GM18517 (cell line): ENCODE results near the gene BRIP1.
"Not testable (repeated sequence)": the region's sequence is repeated elsewhere in the genome, so short reads cannot be mapped to it uniquely, and the experiment has no call there.

Source experiments
- ATAC-seq: cut with Tn5 transposase; IDR thresholded peaks from one replicate; pipeline ENCODE4 v1.9.1; 2021; ENCODE audit warnings: mild to moderate bottlenecking, moderate library complexity; ENCODE audit not compliant: unreplicated experiment

The BRIP1 gene

DNA sequence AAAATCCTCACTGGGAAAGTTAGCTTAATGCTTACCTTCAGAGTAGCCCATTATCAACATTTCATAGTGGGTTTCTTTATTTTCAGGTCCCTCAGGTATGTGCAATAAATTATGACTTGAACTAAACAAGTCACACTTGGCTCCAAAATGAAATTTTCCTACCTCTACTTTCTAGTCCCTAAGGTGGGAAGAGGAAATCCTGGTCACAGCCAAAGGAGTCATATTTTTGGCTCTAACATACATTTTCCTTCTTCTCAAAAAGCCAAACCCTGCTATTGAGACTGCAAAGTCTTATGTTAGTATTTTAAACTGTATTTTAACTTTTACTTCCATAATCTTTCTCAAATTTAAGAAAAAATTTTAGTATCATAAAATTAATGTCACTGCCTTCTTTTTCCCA is 128.9 kb downstream of the BRIP1 start:
- ATAC-seq: no peak

DNA sequence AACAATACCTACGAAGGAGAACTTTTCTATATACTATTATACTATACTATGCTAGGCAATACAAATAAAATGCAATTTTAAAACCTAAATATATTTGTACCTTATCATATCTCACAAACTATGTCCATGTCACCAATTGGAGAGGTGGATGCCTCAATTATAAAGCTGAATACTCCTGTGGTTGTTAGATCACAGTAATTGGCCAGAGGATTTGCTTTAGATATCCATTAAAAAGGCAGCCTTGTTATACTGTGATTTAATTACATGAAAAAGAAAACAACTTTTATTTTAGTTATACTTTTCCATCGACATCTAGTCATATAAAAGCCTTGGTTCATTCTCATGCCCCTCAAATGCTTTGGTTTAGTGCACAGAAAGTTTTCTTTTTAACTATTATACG is 129.3 kb downstream of the BRIP1 start:
- no peak for ATAC-seq

DNA sequence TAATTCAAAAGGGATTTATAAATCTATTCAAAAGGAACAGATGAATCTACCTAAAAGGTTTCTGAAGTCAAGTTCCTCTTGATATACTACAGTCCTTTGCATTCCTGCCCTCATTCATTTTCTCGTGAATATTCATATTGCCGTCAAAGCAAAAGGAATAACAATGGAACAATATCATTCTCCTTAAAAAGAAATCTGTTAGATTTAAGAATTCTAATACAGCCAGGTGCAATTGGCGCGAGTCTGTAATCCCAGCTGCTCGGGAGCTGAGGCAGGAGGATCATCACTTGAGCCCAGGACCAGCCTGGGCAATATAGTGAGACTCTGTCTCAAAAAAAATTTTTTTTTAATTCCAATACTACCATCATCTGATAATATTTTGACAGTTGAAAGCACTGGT is 130.3 kb downstream of the BRIP1 start:
- no peak for ATAC-seq

DNA sequence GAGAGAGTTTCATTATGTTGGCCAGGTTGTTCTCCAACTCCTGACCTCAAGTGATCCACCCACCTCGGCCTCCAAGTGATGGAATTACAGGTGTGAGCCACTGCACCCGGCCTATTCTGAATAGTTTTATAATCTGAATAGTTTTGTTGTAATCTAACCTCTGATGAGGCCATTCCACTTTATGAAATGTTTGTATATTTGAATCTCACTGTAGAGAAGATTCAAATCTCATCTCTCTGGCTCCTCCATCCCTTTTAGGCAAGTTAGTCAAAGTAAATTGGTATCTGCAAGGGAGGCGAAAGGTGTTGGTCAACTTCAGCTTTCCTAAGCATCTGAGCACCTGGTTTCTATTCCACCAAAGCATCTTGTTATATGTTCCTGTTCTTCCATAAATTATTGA is 131.2 kb downstream of the BRIP1 start:
- no peak for ATAC-seq

DNA sequence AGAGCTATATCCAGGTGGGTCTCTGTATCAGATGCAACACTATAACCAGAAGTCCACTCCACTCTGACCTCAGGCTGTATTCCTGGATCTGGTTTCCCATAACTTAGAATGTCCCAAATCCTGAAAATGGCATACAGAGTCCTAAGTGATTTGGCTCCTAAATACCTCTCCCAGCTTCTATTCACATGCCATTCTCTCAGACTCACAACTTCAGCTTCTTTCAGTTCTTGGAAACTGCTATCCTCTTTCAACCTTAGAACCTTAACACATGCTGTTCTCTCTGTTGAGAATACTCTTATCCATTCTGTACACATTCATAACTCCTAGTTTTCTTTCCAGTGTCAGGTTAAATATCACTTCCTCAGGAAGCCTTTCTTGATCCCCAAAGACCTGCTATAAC is 132.0 kb downstream of the BRIP1 start:
- no peak for ATAC-seq

DNA sequence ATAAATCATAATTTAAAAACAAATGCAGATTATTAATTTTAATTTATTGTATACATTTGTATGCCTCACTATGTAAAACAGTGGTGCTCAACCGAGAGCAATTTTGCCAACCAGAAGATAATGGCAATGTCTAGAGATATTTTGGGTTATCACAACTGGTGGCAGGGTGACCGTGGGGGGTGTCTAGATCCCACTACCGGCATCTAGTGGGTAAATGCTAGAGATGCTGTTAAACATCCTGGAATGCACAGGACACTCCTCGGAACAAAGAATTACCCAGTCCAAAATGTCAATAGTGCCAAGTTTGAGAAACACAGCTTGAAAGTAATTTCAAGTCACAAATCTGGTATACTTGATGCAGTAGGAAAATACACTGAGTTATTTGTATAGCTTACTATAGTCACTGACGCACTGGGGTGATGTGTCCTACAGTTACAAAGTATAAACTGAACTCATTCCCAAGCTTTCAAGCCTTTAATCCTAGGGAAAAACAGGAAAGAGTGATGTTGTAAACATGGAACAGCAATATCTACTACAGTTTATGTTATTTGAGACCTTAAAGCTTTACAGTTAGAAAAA is 133.5 kb downstream of the BRIP1 start:
- ATAC-seq: no peak

DNA sequence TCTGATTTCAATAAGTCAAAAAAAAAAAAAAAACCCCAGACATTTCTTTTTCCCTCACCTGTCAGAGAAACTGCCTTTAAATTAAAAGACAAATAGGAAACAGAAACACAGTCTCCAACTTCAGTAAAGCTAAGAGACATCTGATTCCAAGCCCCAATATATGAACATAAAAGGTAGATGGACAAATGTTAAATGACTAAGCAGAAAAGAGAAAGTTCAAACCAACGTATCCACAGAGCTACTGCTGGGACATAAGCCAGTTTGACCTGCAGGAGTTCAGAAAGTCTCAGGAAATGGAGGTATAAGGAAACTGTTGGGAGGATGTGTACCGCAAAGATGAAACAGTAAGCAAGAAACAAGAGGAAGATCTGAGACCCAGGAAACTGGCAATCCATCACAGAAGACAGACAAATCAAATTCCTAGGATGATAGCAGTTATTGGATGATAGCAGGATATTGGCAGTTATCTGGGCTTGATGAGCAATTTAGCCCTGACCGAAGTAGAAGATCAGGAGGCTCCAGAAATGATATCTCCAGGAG is 135.0 kb downstream of the BRIP1 start:
- ATAC-seq: no peak

DNA sequence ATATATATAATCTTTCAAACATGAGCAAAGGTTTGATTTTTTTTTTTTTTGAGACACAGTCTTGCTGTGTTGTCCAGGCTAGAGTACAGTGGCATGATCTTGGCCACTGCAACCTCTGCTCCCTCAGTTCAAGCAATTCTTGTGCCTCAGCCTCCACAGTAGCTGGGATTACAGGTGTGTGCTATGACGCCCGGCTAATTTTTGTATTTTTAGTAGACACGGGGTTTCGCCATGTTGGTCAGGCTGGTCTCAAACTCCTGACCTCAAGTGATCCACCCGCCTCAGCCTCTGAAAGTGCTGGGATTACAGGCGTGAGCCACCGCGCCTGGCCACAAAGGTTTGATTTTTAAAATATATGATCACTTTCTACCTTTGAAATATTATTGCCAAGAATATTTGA is 135.5 kb downstream of the BRIP1 start:
- ATAC-seq: not testable (repeated sequence)

DNA sequence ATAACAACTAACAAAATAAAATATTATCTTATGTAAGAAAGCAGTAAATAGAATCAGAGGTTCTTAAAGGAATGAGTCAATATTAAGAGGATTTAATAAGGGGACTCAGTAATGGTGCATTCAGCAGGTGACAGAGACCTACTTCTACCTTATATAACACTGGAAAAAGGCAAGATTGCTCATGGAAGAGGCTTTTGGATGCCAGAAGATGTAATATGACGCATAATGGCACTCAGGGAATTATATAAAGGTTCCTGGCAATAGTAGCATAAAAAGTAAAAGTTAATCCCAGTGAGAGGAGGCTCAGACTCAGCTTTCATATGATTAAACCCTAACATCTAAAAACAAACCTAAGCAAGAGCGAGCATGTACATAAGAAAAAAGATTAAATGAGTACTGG is 136.4 kb downstream of the BRIP1 start:
- no peak for ATAC-seq

DNA sequence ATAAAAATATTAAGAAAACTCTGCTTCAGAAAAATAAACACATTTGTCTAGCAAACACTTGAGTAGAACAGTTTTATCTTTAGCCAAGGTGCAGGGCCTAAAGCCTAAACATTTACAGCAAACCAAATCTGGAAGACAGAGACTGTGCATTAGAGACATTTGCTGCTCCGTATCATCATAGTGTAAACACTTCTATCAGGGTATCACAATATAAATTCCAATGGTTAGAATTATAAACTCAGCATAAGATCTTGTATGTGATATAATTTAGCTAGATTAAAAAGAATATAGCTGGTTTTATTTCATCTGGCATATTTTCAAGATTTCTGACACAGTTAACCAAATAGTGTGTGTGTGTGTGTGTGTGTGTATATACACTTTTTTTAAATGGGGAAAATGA is 138.6 kb downstream of the BRIP1 start:
- no peak for ATAC-seq

DNA sequence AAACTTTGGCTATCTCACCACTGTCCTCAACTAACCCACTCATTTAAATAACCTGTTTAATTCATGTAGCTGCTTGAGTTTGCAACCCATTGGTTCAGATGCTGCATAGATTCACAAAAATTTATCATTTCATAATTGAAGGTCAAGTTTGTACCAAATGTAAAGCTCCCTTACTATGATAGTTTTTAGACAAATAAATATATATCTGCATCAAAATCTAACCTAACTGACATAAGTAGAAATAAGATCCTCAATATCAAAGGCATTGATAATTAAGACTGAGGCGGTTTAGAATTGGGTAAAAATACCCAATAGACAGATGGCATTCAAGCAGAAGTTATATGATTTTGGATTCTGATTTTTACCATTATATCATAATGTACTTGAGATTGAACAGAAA is 139.4 kb downstream of the BRIP1 start:
- no peak for ATAC-seq

DNA sequence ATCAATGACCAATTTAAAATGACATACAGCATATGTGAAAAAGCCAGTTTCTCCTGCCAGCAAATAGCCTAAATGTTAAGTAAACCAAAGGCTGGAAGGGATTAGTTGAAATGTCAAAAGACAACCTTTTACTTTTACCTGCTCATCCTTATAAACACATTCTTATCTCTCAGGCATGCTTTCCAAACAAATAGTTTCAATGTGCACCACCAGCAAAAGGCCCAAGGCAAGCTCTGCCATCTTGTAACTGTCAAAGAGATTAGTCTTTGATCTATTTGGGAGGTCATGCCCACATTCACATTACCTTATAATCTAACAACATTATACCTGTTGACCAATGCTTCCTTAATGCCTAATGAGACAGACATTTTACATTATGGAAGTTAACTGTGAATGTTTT is 140.1 kb downstream of the BRIP1 start:
- no peak for ATAC-seq

DNA sequence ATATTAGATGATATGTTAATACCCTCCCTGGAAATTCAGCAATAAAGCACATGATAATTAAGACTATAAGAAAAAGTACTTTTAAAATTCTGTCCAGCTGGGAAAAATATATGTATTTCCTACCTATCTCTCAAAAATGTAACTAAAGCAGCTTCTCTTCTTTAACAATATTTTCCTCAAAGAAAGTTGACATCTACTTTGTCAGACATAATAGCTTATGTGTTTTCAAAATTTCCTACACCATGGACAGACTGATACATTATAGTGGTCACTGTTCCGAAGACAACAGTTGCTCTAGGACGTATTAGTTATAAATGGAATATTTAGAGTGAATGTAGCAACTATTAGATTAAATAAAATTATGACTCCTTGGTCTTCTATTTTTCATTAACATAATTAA is 140.9 kb downstream of the BRIP1 start:
- ATAC-seq: no peak

DNA sequence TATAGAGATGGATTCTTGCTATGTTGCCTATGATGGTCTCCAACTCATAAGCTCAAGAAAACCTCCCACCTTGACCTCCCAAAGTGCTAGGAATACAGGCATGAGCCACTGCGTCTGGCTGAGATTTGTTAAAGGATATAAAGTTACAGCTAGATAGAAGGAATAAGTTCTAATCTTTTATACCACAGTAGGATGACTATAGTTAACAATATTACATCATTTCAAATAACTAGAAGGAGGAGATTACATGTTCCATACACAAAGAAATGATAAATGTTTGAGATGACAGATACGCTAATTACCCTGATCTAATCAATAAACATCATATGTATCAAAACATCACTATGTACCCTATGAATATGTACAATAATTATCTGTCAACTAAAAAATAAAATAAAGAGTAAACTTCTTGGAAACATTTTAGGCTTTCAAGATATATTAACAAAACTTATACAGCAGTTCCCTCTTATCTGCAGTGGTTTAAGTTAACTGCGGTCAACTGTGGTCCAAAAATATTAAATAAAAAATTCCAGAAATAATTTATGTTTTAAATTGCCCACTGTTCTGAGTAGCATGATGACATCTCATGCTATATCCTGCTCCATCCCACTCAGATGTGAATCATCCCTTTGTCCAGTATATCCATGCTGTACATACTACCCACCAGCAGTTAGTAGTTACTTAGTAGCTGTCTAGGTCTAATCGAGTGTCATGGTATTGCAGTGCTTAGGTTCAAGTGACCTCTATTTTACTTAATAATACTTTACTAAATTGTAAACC is 143.1 kb downstream of the BRIP1 start:
- ATAC-seq: no peak

DNA sequence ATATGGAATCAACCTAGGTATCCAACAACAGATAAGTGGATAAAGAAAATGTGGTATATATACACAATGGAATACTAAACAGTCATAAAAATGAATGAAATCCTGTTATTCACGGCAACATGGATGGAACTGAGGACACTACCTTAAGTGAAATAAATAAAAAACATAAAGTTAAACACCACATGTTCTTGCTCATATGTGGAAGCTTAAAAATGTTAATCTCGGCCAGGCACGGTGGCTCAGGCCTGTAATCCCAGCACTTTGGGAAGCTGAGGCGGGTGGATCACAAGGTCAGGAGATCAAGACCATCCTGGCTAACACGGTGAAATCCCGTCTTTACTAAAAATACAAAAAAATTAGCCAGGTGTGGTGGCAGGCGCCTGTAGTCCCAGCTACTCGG is 144.1 kb downstream of the BRIP1 start:
- not testable (repeated sequence) for ATAC-seq

DNA sequence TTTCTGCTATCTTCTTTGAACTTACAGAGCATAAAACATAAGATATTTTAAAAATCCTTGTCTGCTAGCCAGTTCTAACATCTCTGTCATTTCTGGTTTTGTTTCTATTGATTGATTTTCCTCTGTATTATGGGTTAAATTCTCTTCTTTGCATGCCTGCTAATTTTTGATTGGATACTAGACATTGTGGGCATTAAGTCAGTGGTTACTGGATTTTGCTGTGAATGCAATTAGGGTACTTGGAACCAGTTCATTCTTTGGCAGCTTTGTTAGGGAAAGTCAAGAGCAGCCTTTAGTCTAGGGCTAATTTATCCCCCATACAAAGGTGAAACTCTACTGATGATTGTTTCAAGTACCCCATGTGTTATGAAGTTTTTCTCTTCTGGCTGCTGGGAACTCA is 145.3 kb downstream of the BRIP1 start:
- no peak for ATAC-seq

DNA sequence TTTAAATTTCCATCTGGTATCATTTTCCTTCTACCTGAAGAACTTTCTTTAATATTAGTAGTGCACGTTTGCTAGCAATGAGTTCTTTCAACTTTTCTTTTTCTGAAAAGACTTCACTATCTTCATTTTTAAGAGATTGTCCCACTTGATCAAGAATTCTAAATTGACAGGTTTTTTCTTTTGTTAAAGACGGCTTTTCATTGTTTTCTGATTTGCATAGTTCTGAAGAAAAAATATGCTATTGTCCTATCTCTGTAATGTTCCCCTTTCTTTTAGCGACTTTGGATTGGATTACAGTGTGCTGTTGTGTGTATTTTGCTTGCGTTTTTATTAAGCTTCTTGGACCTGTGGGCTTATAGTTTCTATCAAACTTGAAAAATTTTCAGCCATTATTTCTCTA is 146.0 kb downstream of the BRIP1 start:
- no peak for ATAC-seq

DNA sequence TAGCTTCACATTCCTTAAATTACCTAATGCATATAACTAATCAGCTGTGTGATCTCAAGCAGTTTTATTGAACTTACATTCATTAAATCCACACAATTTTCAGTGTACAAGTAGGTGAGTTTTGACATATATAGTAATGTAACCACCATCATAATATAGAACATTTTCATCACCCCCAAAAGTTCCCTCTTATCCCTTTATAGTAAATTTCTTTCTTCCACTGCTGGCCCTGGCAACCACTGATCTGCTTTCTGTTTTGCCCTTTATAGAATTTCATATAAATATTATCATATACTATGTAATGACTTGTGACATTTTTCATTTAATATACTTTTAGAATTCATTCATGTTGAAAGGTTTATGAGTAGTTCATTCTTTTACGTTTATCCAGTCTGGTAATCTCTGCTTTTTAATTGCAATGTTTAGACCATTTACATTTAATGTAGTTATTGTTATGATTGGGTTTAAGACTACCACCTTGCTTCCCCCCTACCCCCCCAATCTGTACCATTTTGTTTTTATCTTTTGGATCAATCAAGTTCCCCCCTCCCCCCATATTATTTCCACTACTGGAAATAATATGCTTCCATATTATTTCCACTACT is 147.0 kb downstream of the BRIP1 start:
- no peak for ATAC-seq

DNA sequence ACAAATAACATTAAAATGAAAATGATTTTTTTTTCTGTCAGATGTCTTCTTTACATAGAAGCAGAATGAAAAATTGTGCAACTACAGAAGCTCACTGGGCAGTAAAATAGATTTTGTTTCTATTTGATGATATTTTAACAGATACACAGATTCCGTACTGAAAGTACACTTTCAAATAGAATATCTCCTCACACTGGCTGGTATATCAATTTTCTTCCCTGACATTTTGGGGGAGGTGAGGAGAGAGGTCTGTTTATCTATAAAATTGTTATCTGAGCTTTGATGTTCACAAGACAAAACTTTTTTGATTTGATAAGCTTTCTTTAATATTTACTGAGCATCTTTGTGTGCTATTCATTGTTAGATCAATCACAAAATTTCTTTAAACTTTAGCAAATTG is 148.0 kb downstream of the BRIP1 start:
- no peak for ATAC-seq

DNA sequence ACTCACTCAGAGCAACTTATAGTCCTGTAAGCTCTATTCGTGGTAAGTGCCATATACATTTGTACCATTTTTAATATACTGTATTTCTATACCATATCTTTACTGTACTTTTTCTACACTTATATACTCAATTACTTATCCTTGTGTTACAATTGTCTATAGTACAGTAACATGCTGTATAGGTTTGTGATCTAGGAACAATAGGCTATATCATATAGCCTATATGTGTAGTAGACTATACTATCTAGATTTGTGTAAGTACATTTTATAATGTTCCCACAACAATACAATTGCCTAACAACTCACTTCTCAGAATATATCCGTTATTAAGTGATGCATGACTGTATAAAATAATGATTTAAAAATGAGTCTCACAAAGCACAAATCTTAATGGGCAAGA is 149.0 kb downstream of the BRIP1 start:
- no peak for ATAC-seq

DNA sequence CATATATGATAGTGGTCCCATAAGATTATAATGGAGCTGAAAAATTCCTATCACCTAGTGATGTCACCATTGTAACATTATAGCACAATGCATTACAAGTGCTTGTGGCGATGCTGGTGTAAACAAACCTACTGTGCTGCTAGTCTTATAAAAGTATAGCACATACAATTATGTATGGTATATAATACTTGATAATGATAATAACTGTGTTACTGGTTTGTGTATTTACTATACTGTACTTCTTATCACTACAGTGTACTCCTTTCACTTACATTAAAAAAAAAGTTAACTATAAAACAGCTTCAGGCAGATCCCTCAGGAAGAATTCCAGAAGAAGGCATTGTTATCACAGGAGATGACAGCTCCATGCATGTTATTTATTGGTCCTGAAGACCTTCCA is 150.3 kb downstream of the BRIP1 start:
- no peak for ATAC-seq

DNA sequence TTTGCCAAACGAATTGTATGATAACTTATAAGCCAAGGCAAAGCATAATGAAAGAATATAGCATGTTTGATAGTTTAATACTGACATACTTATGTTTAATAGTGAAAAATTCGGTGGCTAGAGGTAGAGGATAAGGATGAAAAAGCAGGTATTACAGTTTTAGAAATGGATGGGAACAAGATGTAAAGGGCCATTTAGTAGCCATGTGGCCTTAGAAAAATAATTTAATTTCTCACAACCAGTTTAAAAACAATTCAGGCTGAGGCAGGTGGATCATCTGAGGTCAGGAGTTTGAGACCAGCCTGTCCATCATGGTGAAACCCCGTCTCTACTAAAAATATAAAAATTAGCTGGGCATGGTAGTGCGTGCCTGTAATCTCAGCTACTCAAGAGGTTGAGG is 152.8 kb downstream of the BRIP1 start:
- no peak for ATAC-seq
